ENCODE measurements around the gene ARID1B. TPM values are rescaled to one million over a fixed set of nuclear protein-coding genes. Genes with fewer than 3 reads are reported as not detected.

ARID1B gene
- total RNA-seq, 2 donors from 2014 or later = 74.0 to 110 TPM

DNA sequence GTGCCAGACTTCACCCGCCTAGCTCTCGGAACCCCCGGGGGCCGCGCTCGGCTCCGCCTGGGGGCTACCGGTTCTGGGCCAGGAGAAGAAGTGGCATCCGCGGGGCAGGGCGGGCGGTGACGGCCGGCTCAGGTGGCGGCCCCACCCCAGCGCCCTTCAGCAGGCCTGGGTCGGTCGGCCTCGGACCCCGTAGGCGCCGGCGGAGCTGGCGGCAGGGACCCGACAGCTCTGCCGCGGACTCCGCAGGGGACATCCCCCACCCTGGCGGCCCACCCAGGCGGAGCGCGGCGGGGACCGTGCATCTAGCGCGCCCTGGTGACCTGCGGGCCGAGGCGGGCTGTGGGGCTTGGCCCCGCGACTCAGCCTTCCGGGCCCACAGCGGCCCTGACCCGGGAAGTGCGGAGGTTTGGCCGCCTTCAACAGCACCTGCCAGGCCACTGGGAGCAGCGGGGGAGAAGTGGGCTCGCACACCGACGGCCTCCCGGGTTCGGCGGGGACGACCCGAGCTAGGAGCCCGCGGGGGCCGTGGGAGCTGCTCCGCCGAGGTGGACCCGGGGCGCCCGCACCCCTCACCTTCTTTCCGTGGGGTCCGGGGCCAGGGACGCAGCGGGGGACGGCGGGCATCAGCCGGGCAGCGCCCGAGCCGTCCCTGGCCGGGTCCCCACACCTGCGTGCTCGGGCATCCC lies 459.0 kb downstream of the ARID1B start:
- DNase-seq = no peak
- no peaks in the 10 kb centered on the region for H3K36me3 Mint-ChIP-seq (ENCODE audit: low read depth)
- TF ChIP-seq, protein P1, sequence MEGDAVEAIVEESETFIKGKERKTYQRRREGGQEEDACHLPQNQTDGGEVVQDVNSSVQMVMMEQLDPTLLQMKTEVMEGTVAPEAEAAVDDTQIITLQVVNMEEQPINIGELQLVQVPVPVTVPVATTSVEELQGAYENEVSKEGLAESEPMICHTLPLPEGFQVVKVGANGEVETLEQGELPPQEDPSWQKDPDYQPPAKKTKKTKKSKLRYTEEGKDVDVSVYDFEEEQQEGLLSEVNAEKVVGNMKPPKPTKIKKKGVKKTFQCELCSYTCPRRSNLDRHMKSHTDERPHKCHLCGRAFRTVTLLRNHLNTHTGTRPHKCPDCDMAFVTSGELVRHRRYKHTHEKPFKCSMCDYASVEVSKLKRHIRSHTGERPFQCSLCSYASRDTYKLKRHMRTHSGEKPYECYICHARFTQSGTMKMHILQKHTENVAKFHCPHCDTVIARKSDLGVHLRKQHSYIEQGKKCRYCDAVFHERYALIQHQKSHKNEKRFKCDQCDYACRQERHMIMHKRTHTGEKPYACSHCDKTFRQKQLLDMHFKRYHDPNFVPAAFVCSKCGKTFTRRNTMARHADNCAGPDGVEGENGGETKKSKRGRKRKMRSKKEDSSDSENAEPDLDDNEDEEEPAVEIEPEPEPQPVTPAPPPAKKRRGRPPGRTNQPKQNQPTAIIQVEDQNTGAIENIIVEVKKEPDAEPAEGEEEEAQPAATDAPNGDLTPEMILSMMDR (conservative IDR thresholded peaks at IDR 0.05) = no peak
- WGBS, 2 experiments (ENCODE audit: insufficient coverage in 1 of 2, insufficient read length in 1 of 2) = 2 to 8% methylated on average over 5 to 76 of the region's 76 CpGs
- H3K36me3 ChIP-seq (ENCODE audit: control insufficient read depth, insufficient read depth, low read length) = no peaks in the 10 kb centered on the region
- H3K27ac Mint-ChIP-seq = no peak overlapping the region
- no peaks in the 10 kb centered on the region for H3K9me3 ChIP-seq (ENCODE audit: control insufficient read depth, low read length)
- H3K27me3 ChIP-seq (ENCODE audit: control insufficient read depth, insufficient read depth, low read length, poor library complexity, severe bottlenecking) = peaks cover 62% of the 10 kb centered on the region
- H3K4me1 ChIP-seq (ENCODE audit: control insufficient read depth, insufficient read depth, low read length) = no peaks in the 10 kb centered on the region
- no peak overlapping the region for H3K27ac ChIP-seq (ENCODE audit: low read depth, low read length)
- H3K4me3 ChIP-seq (ENCODE audit: low read length) = peak overlapping the region; percentile 77
- H3K4me1 Mint-ChIP-seq = peaks cover 11% of the 10 kb centered on the region
- no peak overlapping the region for H3K9ac ChIP-seq (ENCODE audit: extremely low read depth, low read length, poor library complexity, severe bottlenecking)
- peaks cover 59% of the 10 kb centered on the region for H3K27me3 Mint-ChIP-seq (ENCODE audit: insufficient read depth)
- peak overlapping the region; percentile 70 for H3K4me3 Mint-ChIP-seq
- no peaks in the 10 kb centered on the region for H3K9me3 Mint-ChIP-seq

DNA sequence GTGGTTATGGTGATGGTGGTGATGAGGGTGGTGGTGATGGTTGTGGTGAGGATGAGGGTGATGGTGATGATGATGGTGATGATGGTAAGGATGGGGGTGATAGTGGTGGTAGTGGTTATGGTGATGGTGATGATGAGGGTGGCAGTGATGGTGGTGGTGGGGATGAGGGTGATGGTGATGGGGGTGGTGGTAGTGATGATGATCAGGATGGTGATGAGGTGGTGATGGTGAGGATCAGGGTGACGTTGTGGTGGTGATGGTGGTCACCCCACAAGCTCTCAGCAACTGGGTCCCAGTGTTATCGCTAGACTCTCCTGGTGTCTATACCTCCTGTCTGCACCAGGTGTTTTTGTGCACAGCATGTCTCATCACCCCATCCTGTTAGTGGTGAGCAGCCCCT lies 461.2 kb downstream of the ARID1B start:
- 91% methylated on average over 2 of the region's 2 CpGs; no CpG with 5 or more reads in 1 of the 2 experiments for WGBS, 2 experiments (ENCODE audit: insufficient coverage in 1 of 2, insufficient read length in 1 of 2)
- no peak overlapping the region for H3K4me3 ChIP-seq (ENCODE audit: low read length)
- no peaks in the 10 kb centered on the region for H3K36me3 ChIP-seq (ENCODE audit: control insufficient read depth, insufficient read depth, low read length)
- DNase-seq = no peak
- H3K9ac ChIP-seq (ENCODE audit: extremely low read depth, low read length, poor library complexity, severe bottlenecking) = no peak overlapping the region
- no peak overlapping the region for H3K27ac ChIP-seq (ENCODE audit: low read depth, low read length)
- Mint-ChIP-seq H3K9me3 (no peaks in the 10 kb centered on the region), H3K36me3 (ENCODE audit: low read depth) (no peaks in the 10 kb centered on the region), H3K27me3 (ENCODE audit: insufficient read depth) (peaks cover 54% of the 10 kb centered on the region), H3K4me1 (peaks cover 11% of the 10 kb centered on the region), H3K4me3 (no peak overlapping the region), H3K27ac (no peak overlapping the region)
- H3K27me3 ChIP-seq (ENCODE audit: control insufficient read depth, insufficient read depth, low read length, poor library complexity, severe bottlenecking) = peaks cover 50% of the 10 kb centered on the region
- TF ChIP-seq, protein P1 (conservative IDR thresholded peaks at IDR 0.05) = no peak
- H3K4me1 ChIP-seq (ENCODE audit: control insufficient read depth, insufficient read depth, low read length) = no peaks in the 10 kb centered on the region
- no peaks in the 10 kb centered on the region for H3K9me3 ChIP-seq (ENCODE audit: control insufficient read depth, low read length)

DNA sequence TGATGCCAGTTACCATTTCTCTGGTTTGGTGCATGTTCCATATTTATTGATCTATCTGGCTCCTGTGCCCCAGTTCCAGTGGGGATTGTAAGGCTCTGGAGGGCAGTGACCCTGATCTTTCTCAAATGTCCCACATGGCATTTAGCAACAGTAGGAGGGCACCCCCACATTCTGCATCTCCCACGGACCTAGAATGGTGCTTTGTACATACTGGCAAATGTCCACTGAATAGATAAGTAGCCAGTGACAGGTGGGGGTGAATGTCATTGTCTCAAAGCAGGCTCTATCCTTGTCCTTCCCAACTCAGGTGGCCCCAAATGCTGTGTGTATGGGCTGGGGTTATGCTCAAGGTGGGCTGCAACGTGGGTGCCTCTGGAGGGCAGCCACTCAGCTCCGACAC lies 462.0 kb downstream of the ARID1B start:
- Mint-ChIP-seq H3K9me3 (peaks cover under 1% of the 10 kb centered on the region), H3K36me3 (ENCODE audit: low read depth) (no peaks in the 10 kb centered on the region), H3K4me1 (peaks cover 11% of the 10 kb centered on the region), H3K4me3 (no peak overlapping the region), H3K27me3 (ENCODE audit: insufficient read depth) (peaks cover 50% of the 10 kb centered on the region), H3K27ac (no peak overlapping the region)
- TF ChIP-seq, protein P1 (conservative IDR thresholded peaks at IDR 0.05) = no peak
- H3K27ac ChIP-seq (ENCODE audit: low read depth, low read length) = no peak overlapping the region
- H3K9ac ChIP-seq (ENCODE audit: extremely low read depth, low read length, poor library complexity, severe bottlenecking) = no peak overlapping the region
- no peaks in the 10 kb centered on the region for H3K4me1 ChIP-seq (ENCODE audit: control insufficient read depth, insufficient read depth, low read length)
- peaks cover 42% of the 10 kb centered on the region for H3K27me3 ChIP-seq (ENCODE audit: control insufficient read depth, insufficient read depth, low read length, poor library complexity, severe bottlenecking)
- 82% methylated on average over 3 of the region's 3 CpGs; no CpG with 5 or more reads in 1 of the 2 experiments for WGBS, 2 experiments (ENCODE audit: insufficient coverage in 1 of 2, insufficient read length in 1 of 2)
- no peak overlapping the region for H3K4me3 ChIP-seq (ENCODE audit: low read length)
- no peaks in the 10 kb centered on the region for H3K9me3 ChIP-seq (ENCODE audit: control insufficient read depth, low read length)
- DNase-seq = no peak
- H3K36me3 ChIP-seq (ENCODE audit: control insufficient read depth, insufficient read depth, low read length) = no peaks in the 10 kb centered on the region

All from endodermal cell (in vitro differentiated cells).